IMR-90 (cell line): ENCODE data around the gene MAPKAP1. TPM values are rescaled to one million over a fixed set of nuclear protein-coding genes. Genes with fewer than 3 reads are reported as not detected.

ENCODE experiments used
- ATAC-seq: fragments of 200-7000 bp; cut with Tn5 transposase; 2 replicates; pipeline ENCODE4 v1.9.1; 2020; ENCODE audit warnings: low read depth, mild to moderate bottlenecking, moderate library complexity
- BruUV-seq: library from RNA; stranded (reverse); fragments of 400-500 nt; replicated peaks from 2 replicates; lab custom pipeline; 2021; lab: Mats Ljungman, UMichigan
- CTCF ChIA-PET: fragments of 300-600 bp; formaldehyde crosslinking; extraction: SDS; loops from one replicate; lab custom pipeline; 2021; ENCODE audit warnings: antibody characterized with exemption; lab: Yijun Ruan, JAX
- POLR2A ChIA-PET: fragments of 300-600 bp; sonication (Branson Sonifier 250); formaldehyde crosslinking; loops from one replicate; lab custom pipeline; 2022; ENCODE audit warnings: antibody characterized with exemption; ENCODE audit not compliant: unreplicated experiment; lab: Charles Lee
- DNase-seq: peaks from one replicate; pipeline ENCODE4 v3.0.0; 2013
- H2AFZ ChIP-seq: replicated peaks from 2 replicates; pipeline ENCODE3; 2013; ENCODE audit warnings: low read length, mild to moderate bottlenecking; ENCODE audit not compliant: poor library complexity
- H2AK5ac ChIP-seq: 2 replicates; pipeline ENCODE4 v1.6.1; 2013; ENCODE audit warnings: low read depth, low read length, inconsistent platforms
- H2AK9ac ChIP-seq: replicated peaks from 2 replicates; pipeline ENCODE3; 2013; ENCODE audit warnings: mild to moderate bottlenecking, low read depth, low read length, moderate library complexity; ENCODE audit not compliant: poor library complexity
- H2BK120ac ChIP-seq: 2 replicates; pipeline ENCODE4 v1.6.1; 2013; ENCODE audit warnings: low read depth, low read length, inconsistent platforms
- H2BK15ac ChIP-seq: 3 replicates; pipeline ENCODE4 v1.6.1; 2013; ENCODE audit warnings: low read depth, low read length, inconsistent platforms
- H2BK20ac ChIP-seq: 2 replicates; pipeline ENCODE4 v1.6.1; 2013; ENCODE audit warnings: low read depth, mild to moderate bottlenecking, inconsistent platforms, low read length, moderate library complexity
- H2BK5ac ChIP-seq: 2 replicates; pipeline ENCODE4 v1.6.1; 2013; ENCODE audit warnings: mild to moderate bottlenecking, low read depth, low read length, inconsistent platforms; ENCODE audit not compliant: poor library complexity, severe bottlenecking
- H3K14ac ChIP-seq: replicated peaks from 2 replicates; pipeline ENCODE4 v1.6.1; 2013; ENCODE audit warnings: low read depth, low read length, inconsistent platforms
- H3K18ac ChIP-seq: 2 replicates; pipeline ENCODE4 v1.6.1; 2013; ENCODE audit warnings: low read depth, low read length, control low read depth
- H3K23ac ChIP-seq: 2 replicates; pipeline ENCODE4 v1.6.1; 2013; ENCODE audit warnings: low read depth, low read length, inconsistent platforms
- H3K27ac ChIP-seq: 2 replicates; pipeline ENCODE4 v1.5.1; 2013; ENCODE audit warnings: mild to moderate bottlenecking, control low read depth, low read length; ENCODE audit not compliant: insufficient read depth
- H3K27me3 ChIP-seq: 2 replicates; pipeline ENCODE4 v1.6.1; 2013; ENCODE audit warnings: low read length; ENCODE audit not compliant: control insufficient read depth, insufficient read depth
- H3K36me3 ChIP-seq: 2 replicates; pipeline ENCODE4 v1.6.1; 2013; ENCODE audit warnings: low read length, mixed read lengths; ENCODE audit not compliant: control insufficient read depth, insufficient read depth
- H3K4ac ChIP-seq: 2 replicates; pipeline ENCODE4 v1.6.1; 2013; ENCODE audit warnings: low read depth, low read length, inconsistent platforms
- H3K4me1 ChIP-seq: 2 replicates; pipeline ENCODE4 v1.6.1; 2013; ENCODE audit warnings: low read length, mixed read lengths; ENCODE audit not compliant: control insufficient read depth, insufficient read depth
- H3K4me2 ChIP-seq: 2 replicates; pipeline ENCODE4 v1.6.1; 2013; ENCODE audit warnings: low read depth, mild to moderate bottlenecking, control low read depth, low read length, moderate library complexity
- H3K4me3 ChIP-seq: 2 replicates; pipeline ENCODE4 v1.5.1; 2013; ENCODE audit warnings: low read depth, mild to moderate bottlenecking, control low read depth, low read length, moderate library complexity; ENCODE audit not compliant: insufficient read depth
- H3K56ac ChIP-seq: 2 replicates; pipeline ENCODE4 v1.6.1; 2013; ENCODE audit warnings: low read length, inconsistent platforms; ENCODE audit not compliant: insufficient read depth; ENCODE audit errors: extremely low read depth
- H3K79me1 ChIP-seq, 2 experiments: 2 replicates each; pipeline ENCODE4 v1.6.1; 2013; ENCODE audit warnings: low read length in 2 of 2, inconsistent platforms in 1 of 2, low read depth in 1 of 2
- H3K9ac ChIP-seq: 2 replicates; pipeline ENCODE4 v1.6.1; 2013; ENCODE audit warnings: low read depth, low read length, control low read depth
- H3K9me1 ChIP-seq: 2 replicates; pipeline ENCODE4 v1.6.1; 2013; ENCODE audit warnings: low read length, inconsistent platforms; ENCODE audit not compliant: insufficient read depth
- H3K9me3 ChIP-seq: 2 replicates; pipeline ENCODE4 v1.6.1; 2013; ENCODE audit warnings: low read length; ENCODE audit not compliant: control insufficient read depth, insufficient read depth
- H4K20me1 ChIP-seq: 2 replicates; pipeline ENCODE4 v1.6.1; 2013; ENCODE audit warnings: low read length, inconsistent platforms; ENCODE audit not compliant: insufficient read depth
- H4K5ac ChIP-seq: 2 replicates; pipeline ENCODE4 v1.6.1; 2013; ENCODE audit warnings: mild to moderate bottlenecking, low read depth, low read length, control low read depth
- H4K8ac ChIP-seq, 2 experiments: 2 replicates each; pipeline ENCODE4 v1.6.1; 2013; ENCODE audit warnings: low read depth in 2 of 2, low read length in 2 of 2, control low read depth in 1 of 2, inconsistent platforms in 1 of 2
- H4K91ac ChIP-seq: 2 replicates; pipeline ENCODE4 v1.6.1; 2013; ENCODE audit warnings: low read depth, low read length, inconsistent platforms; ENCODE audit not compliant: insufficient read depth
- BHLHE40 ChIP-seq: fragments of 150-350 bp; IDR thresholded peaks from 2 replicates; pipeline ENCODE4 v1.6.1; 2016; ENCODE audit warnings: mild to moderate bottlenecking, low read depth, low read length
- CHD1 ChIP-seq: IDR thresholded peaks from 2 replicates; pipeline ENCODE4 v1.6.1; 2012; ENCODE audit warnings: low read depth, low read length, improper control_type of control experiment
- FOS ChIP-seq: fragments of 150-350 bp; IDR thresholded peaks from 2 replicates; pipeline ENCODE4 v1.6.1; 2016; ENCODE audit warnings: low read depth, low read length
- MAZ ChIP-seq: IDR thresholded peaks from 2 replicates; pipeline ENCODE4 v1.6.1; 2012; ENCODE audit warnings: low read depth, mild to moderate bottlenecking, low read length, improper control_type of control experiment, moderate library complexity, borderline replicate concordance
- RAD21 ChIP-seq: IDR thresholded peaks from 2 replicates; pipeline ENCODE4 v1.6.1; 2012; ENCODE audit warnings: low read length, improper control_type of control experiment
- RCOR1 ChIP-seq: IDR thresholded peaks from 2 replicates; pipeline ENCODE4 v1.6.1; 2012; ENCODE audit warnings: mild to moderate bottlenecking, low read length, improper control_type of control experiment; ENCODE audit not compliant: insufficient replicate concordance
- RFX5 ChIP-seq: IDR thresholded peaks from 2 replicates; pipeline ENCODE4 v1.8.0; 2012; ENCODE audit warnings: low read depth, mild to moderate bottlenecking, low read length, moderate library complexity
- WGBS, 2 experiments: methylation state at CpG; one replicate each; pipeline versions ENCODE4 v1.1.5 to v1.1.7; 2013; ENCODE audit warnings: missing lambda C conversion rate in 2 of 2; ENCODE audit not compliant: insufficient read length in 1 of 2; ENCODE audit errors: extremely low coverage in 2 of 2; 5-methylcytosine and 5-hydroxymethylcytosine counted together
- dilution Hi-C: fragments of 300-500 bp; cut with HindIII; formaldehyde crosslinking; loops from one replicate; pipeline ENCODE4 v1.14.3; 2018; ENCODE audit warnings: low sequenced_read_pairs; ENCODE audit not compliant: unreplicated experiment
- in situ Hi-C: fragments of 300-500 bp; cut with MboI; formaldehyde crosslinking; loops from 3 replicates; pipeline ENCODE4 v1.14.3; 2019; ENCODE audit warnings: low sequenced_read_pairs, inconsistent platforms, mixed read lengths
- intact Hi-C: fragments of 100-400 bp; cut with micrococcal nuclease; formaldehyde crosslinking; loops from 2 replicates; pipeline ENCODE4 v1.10.0; 2022
- polyA plus RNA-seq, 3 experiments: library from polyadenylated mRNA; depleted of rRNA; stranded (reverse); fragments of >200 nt; gene quantifications; 2 replicates each; pipeline ENCODE4 v1.2.3, GENCODE V29; 2012; ENCODE audit warnings: low replicate concordance in 1 of 3
- total RNA-seq: library from RNA; depleted of rRNA; stranded (reverse); fragments of >200 nt; gene quantifications from 2 replicates; pipeline ENCODE4 v1.2.3, GENCODE V29; 2012

MAPKAP1 gene
- total and polyA plus RNA-seq, 2 of the 4 experiments (the other 2 are of a cell fraction): 87.2 to 158 TPM

DNA sequence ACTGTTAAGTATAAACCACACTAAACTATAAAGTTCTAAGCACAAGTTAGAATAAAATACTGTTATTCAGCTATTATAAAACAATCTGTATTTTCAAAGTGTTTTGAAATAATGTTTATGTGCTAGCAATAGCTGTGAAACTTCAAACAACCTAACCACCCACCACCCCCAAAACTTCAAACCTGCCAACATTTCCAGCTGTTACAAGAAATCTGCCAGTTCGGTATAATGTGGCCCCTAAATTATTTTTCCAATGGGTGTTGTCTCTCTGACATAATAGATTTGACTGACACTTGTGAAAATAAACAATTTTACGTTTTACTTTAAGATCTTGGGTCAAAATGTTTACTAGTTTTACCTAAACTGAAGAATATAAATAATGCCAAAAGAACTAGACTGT is 24.7 kb downstream of the MAPKAP1 start:
- no peaks in the 10 kb centered on the region; the same call in 1 of the 2 replicates for H3K36me3 ChIP-seq
- ATAC-seq (no peak), DNase-seq (no peak)
- ChIA-PET CTCF (interaction anchor here (0.6 kb wide), 1 partner anchor 196 kb away, joined by 3 read pairs; no protein-coding TSS in a partner anchor), POLR2A (no interaction called here)
- in situ Hi-C loops (no loop called here), intact Hi-C loops (no loop called here), dilution Hi-C loops (no loop called here)
- no peak overlapping the region for H4K91ac ChIP-seq
- no peak overlapping the region for H3K23ac ChIP-seq
- H2AK5ac ChIP-seq: no peak overlapping the region
- WGBS, 2 experiments: no CpG with 5 or more reads among the region's 2 CpGs
- H2AFZ ChIP-seq: no peak overlapping the region
- no peak overlapping the region for H3K14ac ChIP-seq
- no peak overlapping the region for H2BK5ac ChIP-seq
- peaks cover 4% of the 10 kb centered on the region for H3K4me1 ChIP-seq
- H2BK15ac ChIP-seq: no peak overlapping the region
- no peak overlapping the region for H4K8ac ChIP-seq
- H3K56ac ChIP-seq: no peak overlapping the region
- peaks cover 15% of the 10 kb centered on the region for H3K9me1 ChIP-seq
- H3K4ac ChIP-seq: no peak overlapping the region
- no peak overlapping the region for H3K9ac ChIP-seq
- no peak overlapping the region for H3K4me3 ChIP-seq
- no peaks in the 10 kb centered on the region for H3K9me3 ChIP-seq
- H3K4me2 ChIP-seq: no peak overlapping the region
- H2BK120ac ChIP-seq: no peak overlapping the region
- BruUV-seq: no TSS peak
- no peak overlapping the region for H2BK20ac ChIP-seq
- TF ChIP-seq FOS: no peak
- TF ChIP-seq BHLHE40: no peak
- no peak for TF ChIP-seq RFX5
- TF ChIP-seq RAD21: no peak
- TF ChIP-seq CHD1: no peak
- TF ChIP-seq RCOR1: no peak
- no peak for TF ChIP-seq MAZ
- no peak overlapping the region for H3K18ac ChIP-seq
- H3K27ac ChIP-seq: no peak overlapping the region
- no peaks in the 10 kb centered on the region for H3K27me3 ChIP-seq
- H2AK9ac ChIP-seq: no peak overlapping the region
- peaks cover 14% of the 10 kb centered on the region; the same call in 1 of the 2 replicates for H4K20me1 ChIP-seq
- H3K79me1 ChIP-seq: peaks cover 30 to 79% of the 10 kb centered on the region in 2 experiments
- H4K5ac ChIP-seq: no peak overlapping the region
